Amygdala (tissue), 56 donors: ENCODE data around the gene CMIP.
A peak's percentile ranks its signal among the peaks of the same experiment; 100 is the strongest.

Experiments used
- DNase-seq, 56 donors: peaks; one replicate each; lab custom pipeline; 2025; lab: John Stamatoyannopoulos, UW

Gene CMIP

GRCh38 chr16:81445966-81446906 lies 1.6 kb downstream of the CMIP start:
- DNase-seq = peak in 10 of 56 donors; percentile 16 to 50 (median 28)

DNA sequence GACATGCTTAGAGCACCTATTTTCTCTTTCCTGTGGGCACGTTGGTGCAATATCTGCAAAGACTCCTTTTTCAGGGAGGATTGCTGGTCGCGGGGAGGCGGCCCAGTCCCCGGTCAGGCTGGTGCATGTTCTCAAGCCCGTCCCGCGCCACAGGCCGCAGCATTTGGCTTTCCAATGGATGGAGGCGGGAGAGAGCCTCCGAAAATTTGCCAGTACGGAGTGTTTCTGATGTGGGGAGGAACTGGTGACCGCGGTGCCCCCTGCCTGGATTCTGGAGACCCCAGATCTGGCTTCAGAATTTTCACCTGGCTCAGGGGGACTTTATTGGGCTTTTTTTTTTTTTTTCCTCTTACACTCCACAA lies 2.3 kb downstream of the CMIP start:
- DNase-seq = peak in 8 of 56 donors; percentile 16 to 40 (median 27)

- DNase-seq = peak in 2 of 56 donors; percentile 13 to 42
Measured at GRCh38 chr16:81447383-81448101, 2.9 kb downstream of the CMIP start.

GRCh38 chr16:81448154-81449131 lies 3.8 kb downstream of the CMIP start:
- DNase-seq = no peak

GRCh38 chr16:81449241-81449640 lies 4.6 kb downstream of the CMIP start:
- DNase-seq = no peak

DNA sequence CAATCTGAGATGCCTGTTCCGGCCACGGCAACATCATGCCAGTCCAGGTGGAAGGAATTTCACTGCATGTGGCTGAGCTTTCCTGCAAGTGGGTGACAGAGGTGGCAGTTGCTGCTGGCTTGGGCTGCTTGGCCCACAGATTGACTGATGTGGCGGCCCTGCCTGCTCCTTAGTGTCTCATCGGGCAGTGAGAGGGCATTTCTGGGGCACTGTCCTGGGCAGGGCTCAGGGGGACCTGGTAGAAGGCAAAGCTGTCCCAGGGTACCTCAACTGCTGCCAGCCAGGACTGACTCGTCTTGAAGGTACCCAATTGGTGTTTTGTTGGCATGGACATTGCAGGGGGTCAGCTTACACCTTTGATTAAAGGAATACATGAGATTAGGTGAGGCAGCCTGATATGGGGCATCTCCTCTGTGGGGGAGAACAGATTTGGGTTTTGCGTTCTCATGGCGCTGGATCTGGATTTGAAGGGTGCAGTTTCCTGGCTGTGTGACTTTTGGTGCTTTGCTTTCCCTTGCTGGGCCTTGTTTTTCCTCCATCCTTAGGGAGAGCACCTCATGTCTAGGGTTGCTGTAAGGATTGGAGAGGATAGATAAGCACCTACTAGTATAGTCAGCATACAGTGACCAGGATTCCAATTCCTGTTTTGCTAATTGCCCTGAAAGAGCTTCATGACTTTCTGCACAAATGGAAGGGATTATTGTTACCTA lies 5.4 kb downstream of the CMIP start:
- no peak for DNase-seq

- DNase-seq = no peak
Measured at GRCh38 chr16:81450783-81451491, 6.3 kb downstream of the CMIP start.

DNA sequence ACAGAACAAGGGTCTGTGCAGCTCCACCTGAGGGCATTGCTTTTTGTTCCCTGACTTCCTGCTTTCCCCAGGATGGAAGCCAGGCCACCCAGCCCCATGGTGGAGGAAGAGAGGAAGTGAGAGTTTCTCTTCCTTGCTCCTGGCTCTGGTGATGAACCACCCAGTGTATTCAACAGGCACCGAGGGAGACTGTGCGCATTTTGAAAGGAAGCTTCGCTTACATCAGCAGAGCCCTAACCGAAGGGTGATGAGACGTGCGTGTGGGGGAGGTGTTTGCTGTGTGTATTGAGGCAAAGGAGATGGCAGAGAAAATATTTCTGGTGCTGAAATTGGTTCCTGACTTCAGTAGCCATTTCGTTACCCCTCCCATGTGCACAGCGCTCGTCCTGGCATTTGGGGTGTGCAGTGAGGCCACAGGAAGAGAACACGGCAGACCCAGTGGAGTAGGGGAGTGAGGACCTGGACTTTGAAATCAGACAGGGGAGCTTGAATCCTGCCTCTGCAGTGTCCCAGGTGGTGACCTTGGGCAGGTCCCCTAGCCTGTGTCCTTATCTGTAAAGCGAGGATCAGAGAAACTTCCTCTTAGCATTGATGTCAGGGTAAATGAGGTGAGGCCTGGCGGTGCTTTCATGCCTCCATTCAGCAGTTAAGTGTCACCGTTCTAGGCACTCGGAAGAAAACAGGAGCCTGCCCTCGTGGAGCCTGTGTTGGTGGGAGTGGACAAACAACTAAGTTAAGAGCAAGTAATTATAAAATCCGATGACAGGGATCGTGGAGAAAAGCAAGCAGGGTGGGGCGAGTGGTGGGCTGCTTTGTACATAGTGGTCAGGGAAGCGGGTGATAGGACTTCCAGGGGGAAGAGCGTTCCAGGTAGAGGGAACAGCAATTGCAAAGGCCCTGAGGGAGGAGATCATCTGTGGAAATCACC lies 7.4 kb downstream of the CMIP start:
- DNase-seq = peak in 35 of 56 donors; percentile 10 to 73 (median 37)

- no peak for DNase-seq
Measured at GRCh38 chr16:81453091-81453728, 8.6 kb downstream of the CMIP start.

- DNase-seq = no peak
Measured at GRCh38 chr16:81454044-81454443, 9.4 kb downstream of the CMIP start.

- DNase-seq = no peak
Measured at GRCh38 chr16:81455006-81455405, 10.4 kb downstream of the CMIP start.

DNA sequence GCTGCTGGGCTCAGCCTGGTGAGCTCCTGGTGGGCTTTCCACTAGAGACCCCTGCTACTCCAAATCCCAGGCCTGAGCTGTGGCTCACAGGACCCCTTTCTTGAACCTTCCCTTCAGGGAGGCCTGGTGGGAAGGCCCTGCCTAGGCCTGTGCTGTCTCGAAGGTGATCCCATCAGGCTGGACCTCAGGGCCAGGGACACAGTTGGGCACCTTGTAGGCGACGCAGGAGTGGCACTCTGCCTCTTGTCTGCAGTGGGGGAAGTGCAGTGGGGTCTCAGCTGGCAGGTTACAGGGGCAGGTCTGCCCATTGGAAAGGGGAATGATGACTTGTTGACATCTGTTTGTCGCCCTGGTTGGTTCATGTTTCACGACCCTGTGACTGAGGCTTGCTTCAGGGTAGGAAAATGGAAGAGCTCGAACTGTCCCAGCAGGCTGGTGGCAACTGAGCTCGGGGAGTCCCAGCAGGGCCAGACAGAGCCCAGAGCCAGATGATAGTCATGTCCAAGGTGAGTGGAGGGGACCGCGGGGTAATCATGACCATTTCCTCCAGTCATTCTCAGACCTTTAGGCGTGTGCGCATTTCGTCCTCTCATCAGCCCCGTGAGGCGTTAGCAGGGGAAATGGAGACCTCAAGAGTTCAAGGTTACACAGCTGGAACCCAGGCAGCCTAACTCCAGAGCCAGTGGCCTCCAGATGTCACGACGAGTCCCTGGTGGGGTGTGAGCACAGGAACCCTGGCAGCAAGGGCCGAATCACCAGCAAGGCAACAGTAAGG lies 11.3 kb downstream of the CMIP start:
- DNase-seq = no peak

DNA sequence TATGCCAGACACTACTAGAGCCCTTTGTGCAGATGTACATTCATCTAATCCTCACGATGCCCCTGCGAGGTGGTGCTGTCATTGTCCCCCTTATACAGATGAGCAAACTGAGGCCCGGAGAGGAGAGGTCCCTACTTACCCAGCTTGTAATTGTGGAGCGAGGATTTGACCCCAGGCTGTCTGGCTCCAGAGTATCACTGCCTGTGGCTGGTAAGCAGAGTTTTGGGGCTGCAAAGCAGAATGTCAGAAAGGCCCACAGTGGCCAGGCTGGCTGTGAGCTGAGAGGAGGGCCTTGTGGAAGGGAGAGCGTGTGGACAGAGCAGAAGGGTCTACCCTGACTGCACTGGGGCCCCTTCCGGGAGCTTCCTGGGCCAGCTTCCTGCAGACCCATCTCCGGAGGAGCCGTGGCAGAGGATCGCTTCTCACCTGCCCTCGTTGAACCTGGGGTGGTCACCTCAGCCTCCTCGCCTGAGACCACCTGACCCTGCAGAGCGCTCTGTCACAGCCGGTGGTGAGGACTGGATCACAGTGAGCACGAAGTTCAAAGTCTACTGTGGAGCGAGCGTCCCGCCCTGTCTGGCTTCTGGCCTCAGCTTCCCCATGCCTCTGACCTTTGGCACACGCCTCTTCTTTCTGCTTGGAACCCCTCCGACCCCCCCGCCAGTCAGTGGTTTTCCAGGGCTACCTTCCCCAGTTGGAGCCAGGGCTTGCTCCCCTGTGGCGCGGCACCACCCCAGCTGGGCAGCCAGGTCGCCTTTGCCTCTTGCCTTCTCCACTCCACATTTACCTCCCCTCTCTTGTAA lies 12.1 kb downstream of the CMIP start:
- DNase-seq = no peak

DNA sequence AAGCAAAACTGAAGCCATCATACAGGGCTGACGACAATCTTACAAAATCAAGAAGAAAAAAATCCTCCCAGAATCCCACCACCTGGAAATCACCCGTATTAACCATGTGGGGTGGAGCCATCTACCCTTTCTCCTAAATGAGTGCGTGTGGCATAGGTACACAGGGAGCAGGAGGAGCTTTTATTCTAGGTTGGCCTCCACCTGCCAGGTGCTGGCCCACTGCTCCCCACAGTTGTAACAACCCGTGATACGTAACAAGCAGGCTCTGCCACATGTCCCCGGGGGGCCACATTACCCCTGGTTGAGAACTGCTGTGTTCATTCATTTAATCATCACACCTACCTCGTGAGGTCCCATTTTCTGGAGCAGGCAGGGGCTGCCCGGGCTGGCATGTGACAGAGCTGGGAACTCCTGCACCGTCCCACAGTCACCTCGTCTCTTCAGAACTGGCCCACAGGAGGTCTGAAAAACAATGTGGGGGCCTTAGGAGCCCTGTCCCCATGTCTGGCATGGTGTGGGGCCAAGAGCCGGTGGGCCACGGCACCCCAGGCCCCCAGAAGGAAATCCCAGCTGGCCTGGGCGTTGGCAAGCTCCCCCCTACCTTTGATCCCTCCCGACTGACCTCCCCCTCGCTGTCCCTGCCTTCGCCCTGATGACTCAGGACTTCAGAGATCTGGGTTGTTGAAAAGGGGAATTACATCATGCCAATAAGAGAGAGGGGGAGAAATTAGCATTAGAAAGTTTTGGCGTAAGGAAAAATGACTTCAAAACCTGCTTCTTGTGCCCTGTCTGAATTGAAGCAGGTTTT lies 12.9 kb downstream of the CMIP start:
- no peak for DNase-seq

DNA sequence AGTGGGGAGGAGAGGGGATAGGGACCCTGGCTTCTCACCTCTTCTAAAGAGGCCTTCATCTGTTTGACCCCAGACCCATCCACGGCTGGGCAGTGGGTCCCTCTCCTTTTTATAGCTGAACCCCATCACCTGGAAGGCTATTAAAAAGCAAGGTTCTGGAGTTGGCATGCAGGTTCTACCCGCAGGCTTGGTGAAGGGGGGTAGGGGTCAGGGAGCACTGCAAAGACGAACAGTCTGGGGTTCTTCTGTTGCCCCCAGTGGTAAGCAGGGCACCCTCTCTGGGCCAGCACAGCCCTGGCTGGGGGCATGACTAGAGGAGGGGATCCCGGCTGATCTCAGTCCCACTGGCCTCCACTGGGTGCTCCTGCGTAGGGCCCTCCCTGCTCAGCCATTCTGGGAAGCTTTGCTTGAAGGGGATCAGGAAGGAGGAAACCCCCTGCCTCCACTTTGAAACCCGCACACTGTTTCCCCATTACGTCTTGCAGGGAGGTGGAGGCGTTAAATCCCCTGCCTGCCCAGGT lies 13.6 kb downstream of the CMIP start:
- no peak for DNase-seq
